Stimulated activated CD8-positive, alpha-beta memory T cell treated with anti-CD3 and anti-CD28 coated beads, Interleukin-4, amount 100 ng/mL, for 48 hours (primary cell): ENCODE results near the gene ZNF367.
"Not testable (repeated sequence)": the region's sequence is repeated elsewhere in the genome, so short reads cannot be mapped to it uniquely, and the experiment has no call there.

Source experiments
- DNase-seq: peaks from one replicate; pipeline ENCODE4 v3.0.0-alpha.2; 2020

Gene ZNF367

DNA sequence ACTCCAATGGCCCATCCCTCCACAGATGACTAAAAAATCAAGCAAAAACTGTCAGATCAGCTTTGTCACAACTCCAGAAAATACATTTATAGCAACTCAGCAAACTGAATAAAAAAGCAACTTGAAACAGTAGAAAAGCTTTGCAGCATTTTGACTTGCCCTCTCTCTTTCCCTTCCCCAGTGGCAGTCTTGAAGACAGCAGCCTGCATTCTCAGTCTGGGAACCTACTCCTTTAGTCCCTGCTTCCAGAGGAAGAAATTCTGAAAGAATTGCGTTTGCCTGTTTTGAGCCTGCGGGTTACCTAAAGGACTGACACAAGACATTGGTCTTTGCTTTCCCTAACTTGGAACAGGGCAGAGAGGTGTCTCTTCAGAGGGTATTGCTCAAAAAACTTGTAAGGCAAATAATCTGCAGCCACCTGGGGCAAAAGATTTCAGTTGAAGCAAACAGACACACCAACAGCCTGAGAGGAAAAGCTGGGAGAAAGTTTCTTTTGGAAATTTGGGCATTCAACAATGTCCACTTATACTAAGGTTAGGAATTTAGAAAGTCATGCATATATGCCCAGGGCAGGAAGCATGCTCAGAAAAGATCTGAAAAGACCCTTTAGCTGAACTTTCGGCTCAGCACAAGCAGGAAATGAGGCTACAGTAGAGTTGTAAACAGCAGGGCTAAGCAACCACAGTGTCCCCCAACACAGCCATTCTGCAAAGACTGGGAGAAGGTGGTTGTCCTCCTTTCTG lies 19.4 kb downstream of the ZNF367 start:
- DNase-seq: no peak

- DNase-seq: no peak
Measured at GRCh38 chr9:96395964-96396363, 22.2 kb downstream of the ZNF367 start.

GRCh38 chr9:96394832-96395496 lies 23.2 kb downstream of the ZNF367 start:
- no peak for DNase-seq

DNA sequence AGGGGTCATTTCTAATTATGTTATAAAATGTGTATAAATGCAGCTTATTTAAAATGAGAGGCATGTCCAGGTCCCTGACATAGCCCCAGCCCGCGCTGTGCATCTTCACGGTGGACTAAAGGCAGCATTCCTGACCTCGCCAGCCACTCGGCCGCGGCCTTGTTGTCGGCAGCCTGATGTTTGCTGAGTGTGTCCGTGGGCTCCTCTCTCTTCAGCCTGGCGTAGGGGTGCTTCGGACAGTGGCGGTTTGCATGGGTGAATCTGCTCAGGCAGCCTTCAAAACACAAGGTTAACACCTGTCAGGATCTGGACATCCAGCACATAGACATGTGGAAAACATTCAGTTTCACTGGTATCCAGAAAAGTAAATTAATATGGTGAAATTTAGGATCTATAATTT lies 25.9 kb downstream of the ZNF367 start:
- DNase-seq: no peak

- no peak for DNase-seq
Measured at GRCh38 chr9:96391021-96391765, 27.0 kb downstream of the ZNF367 start.

DNA sequence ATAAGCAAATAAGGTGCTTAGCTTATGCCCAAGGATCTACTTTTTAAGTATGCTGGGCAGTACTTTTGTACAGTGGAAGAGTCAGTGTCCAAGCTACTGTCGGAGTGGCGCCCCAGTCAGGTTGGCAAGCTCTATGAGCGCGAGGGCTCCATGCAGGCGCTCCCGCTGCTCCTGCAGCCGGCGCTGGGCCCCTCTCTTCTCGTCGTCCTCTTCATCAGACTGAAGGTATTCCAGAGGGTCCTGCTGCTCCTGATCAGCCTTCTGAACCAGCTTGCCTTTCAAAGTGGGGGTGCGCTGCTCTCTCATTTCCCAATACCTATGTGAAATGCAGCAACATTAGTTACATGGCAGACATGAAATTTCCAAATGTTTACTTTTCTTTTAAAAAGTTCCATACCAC lies 30.0 kb downstream of the ZNF367 start:
- DNase-seq: no peak

- DNase-seq: no peak
Measured at GRCh38 chr9:96386157-96386556, 32.0 kb downstream of the ZNF367 start.

DNA sequence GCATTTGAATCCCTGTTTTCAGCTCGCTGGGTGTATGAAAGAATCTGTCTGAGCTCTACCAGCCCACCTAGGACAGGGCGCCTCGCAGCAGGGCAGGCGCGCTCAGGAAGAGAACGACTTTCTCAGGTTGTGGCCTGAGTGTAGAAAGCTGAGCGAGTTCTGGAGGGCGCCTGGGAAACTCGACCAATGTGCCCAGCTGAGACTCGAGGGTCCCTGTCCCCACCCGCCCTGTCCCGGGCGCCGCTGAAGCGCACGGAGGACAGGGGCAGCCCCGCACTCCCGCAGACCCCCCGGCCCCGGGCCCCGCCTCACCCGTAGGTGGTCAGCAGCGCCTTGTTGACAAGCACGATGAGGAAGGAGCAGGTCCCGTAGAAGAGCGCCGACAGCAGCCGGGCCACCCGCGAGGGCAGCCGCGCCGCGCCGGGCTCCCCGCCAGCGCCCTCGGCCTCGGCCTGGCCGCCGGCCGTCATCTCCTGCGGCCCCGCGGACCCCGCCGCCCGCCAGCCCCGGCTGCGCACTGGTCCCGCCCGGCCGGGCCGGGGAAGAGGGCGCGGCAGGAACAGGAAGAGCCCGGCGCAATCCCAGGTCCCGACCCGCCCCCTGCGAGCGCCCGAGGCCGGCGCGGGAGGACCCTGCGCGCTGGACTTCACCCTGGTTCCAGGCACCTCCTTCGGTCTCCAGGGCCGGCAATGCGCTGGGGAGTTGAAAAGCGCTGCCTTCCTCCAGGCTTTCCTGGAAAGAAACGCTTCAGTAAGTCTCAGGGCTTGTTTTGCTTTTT lies 34.8 kb downstream of the ZNF367 start, which contains the start of gene SLC35D2:
Gene SLC35D2, minus strand, starts transcription at position 547 of the 778 bp plus-strand sequence. Its CDS starts 77 bp downstream, at position 470.
- DNase-seq: peak; percentile 45

DNA sequence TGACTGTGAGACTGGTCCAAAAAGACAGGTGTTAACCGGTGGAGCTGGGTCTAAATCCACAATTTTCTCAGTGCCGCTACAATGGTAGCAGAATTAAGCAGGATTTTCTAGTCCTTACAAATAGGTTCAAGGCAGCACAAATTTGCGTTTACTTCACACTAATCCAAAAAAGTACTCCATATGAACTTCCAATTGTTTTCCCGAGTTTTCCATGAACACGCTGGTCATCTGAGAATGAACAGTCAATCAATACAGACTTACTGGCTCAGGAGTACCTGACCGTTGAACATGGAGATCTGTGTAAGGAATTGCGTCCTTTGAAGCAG lies 35.4 kb downstream of the ZNF367 start:
- no peak for DNase-seq

DNA sequence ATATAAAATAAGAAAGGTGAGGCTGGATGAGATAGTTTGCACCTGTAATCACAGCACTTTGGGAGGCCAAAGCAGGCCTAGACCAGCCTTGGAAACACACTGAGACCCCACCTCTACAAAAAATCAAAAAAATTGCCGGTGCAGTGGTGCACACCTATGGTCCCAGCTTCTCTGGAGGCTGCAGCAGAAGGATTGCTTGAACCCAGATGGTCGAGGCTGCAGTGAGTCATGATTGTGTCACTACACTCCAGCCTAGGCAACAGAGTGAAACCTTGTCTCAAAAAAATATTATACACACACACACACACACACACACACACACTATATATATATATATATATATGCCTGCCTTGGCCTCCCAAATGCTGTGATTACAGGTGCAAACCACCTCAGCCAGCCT lies 36.0 kb downstream of the ZNF367 start:
- DNase-seq: no peak

GRCh38 chr9:96381696-96382095 lies 36.5 kb downstream of the ZNF367 start:
- DNase-seq: no peak

GRCh38 chr9:96381125-96381524 lies 37.0 kb downstream of the ZNF367 start:
- no peak for DNase-seq

GRCh38 chr9:96379461-96379860 lies 38.7 kb downstream of the ZNF367 start:
- DNase-seq: no peak

GRCh38 chr9:96378187-96378586 lies 40.0 kb downstream of the ZNF367 start:
- no peak for DNase-seq

- DNase-seq: no peak
Measured at GRCh38 chr9:96376891-96377874, 41.0 kb downstream of the ZNF367 start.

GRCh38 chr9:96375507-96375906 lies 42.7 kb downstream of the ZNF367 start:
- not testable (repeated sequence) for DNase-seq

- no peak for DNase-seq
Measured at GRCh38 chr9:96367943-96368342, 50.2 kb downstream of the ZNF367 start.

- no peak for DNase-seq
Measured at GRCh38 chr9:96363175-96363967, 54.8 kb downstream of the ZNF367 start.

DNA sequence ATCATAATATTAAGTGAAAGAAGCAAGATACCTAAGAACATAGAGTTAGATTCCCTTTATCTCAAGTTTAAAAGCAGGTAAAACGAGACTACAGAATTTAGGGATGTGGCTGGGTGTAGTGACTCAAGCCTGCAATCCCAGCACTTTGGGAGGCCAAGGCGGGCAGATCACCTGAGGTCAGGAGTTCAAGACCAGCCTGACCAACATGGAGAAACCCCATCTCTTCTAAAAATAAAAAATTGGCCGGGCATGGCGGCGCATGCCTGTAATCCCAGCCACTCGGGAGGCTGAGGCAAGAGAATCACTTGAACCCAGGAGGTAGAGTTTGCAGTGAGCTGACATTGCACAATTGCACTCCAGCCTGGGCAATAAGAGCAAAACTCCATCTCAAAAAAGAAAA lies 56.1 kb downstream of the ZNF367 start:
- not testable (repeated sequence) for DNase-seq

DNA sequence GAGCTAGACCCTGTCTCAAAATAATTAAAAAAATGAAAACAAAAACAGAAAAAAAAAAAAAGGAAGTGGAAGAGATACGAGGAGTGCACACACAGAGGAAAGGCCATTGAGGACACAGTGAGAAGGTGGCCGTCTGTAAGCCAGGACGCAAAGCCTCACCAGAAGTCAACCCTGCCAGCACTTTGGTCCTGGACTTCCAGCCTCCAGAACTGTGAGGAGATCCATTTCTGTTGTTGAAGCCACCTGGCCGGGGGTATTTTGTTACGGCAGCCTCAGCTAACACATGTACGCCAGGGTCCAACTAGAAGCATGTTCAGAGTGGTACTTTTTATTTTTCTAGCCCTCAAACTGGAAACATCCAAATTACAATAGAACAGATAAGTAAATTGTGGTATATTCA lies 56.5 kb downstream of the ZNF367 start:
- no peak for DNase-seq

DNA sequence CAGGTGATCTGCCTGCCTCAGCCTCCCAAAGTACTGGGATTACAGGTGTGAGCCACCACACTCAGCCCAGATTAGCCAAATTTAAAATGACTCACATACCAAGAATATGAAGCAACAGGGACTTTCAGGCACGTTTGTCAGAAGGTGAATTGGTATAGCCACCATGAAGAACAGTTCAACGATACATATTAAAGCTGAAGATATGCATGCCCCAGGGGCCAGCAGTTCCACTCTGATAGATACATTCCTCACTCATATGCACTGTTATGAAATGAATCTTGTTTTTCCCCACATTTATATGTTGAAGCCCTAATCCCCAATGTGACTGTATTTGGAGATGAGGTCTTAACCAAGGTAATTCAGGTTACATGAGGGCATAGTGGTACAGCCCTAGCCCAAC lies 57.2 kb downstream of the ZNF367 start:
- DNase-seq: no peak
